Natural killer cell (primary cell): ENCODE results near the gene F5. TPM values are rescaled to one million over a fixed set of nuclear protein-coding genes. Genes with fewer than 3 reads are reported as not detected.

Experiments used
- ATAC-seq, 3 donors: fragments of 150-1000 bp in 2 of 3; fragments of 200-7000 bp in 1 of 3; cut with Tn5 transposase; 1 replicate in 1 of 3; 2 replicates in 2 of 3; pipeline ENCODE4 v1.10.0; 2021; ENCODE audit warnings: mild to moderate bottlenecking in 2 of 3, moderate library complexity in 2 of 3
- DNase-seq, 2 donors: peaks; one replicate each; pipeline versions ENCODE4 v3.0.0 to v3.0.0-alpha.2; 2013 to 2021; ENCODE audit warnings: mixed read lengths in 1 of 2
- H3K27ac ChIP-seq: one replicate; pipeline ENCODE4 v1.5.1; 2013; ENCODE audit warnings: mild to moderate bottlenecking, low read length
- H3K27me3 ChIP-seq: one replicate; pipeline ENCODE4 v1.6.1; 2013; ENCODE audit warnings: low read length; ENCODE audit not compliant: control insufficient read depth, insufficient read depth
- H3K36me3 ChIP-seq: one replicate; pipeline ENCODE4 v1.6.1; 2013; ENCODE audit warnings: low read length; ENCODE audit not compliant: control insufficient read depth, insufficient read depth
- H3K4me1 ChIP-seq: one replicate; pipeline ENCODE4 v1.6.1; 2013; ENCODE audit warnings: low read length; ENCODE audit not compliant: control insufficient read depth, insufficient read depth
- H3K4me3 ChIP-seq: one replicate; pipeline ENCODE4 v1.5.1; 2013; ENCODE audit warnings: low read length
- H3K9me3 ChIP-seq: one replicate; pipeline ENCODE4 v1.6.1; 2013; ENCODE audit warnings: low read length; ENCODE audit not compliant: control insufficient read depth, insufficient read depth
- H3K27ac Mint-ChIP-seq, 2 donors: one replicate each; pipeline ENCODE4 v1.8.0; 2022; ENCODE audit warnings: mild to moderate bottlenecking in 2 of 2, mixed read lengths in 2 of 2, moderate library complexity in 1 of 2
- H3K27me3 Mint-ChIP-seq, 2 donors: one replicate each; pipeline ENCODE4 v1.8.0; 2022; ENCODE audit warnings: low read depth in 2 of 2, mixed read lengths in 2 of 2
- H3K36me3 Mint-ChIP-seq: one replicate; pipeline ENCODE4 v1.8.0; 2022; ENCODE audit warnings: mixed read lengths
- H3K4me1 Mint-ChIP-seq, 2 donors: one replicate each; pipeline ENCODE4 v1.8.0; 2022; ENCODE audit warnings: mixed read lengths in 2 of 2
- H3K4me3 Mint-ChIP-seq: one replicate; pipeline ENCODE4 v1.8.0; 2022; ENCODE audit warnings: mild to moderate bottlenecking, moderate library complexity, mixed read lengths
- H3K9me3 Mint-ChIP-seq, 2 donors: one replicate each; pipeline ENCODE4 v1.8.0; 2022; ENCODE audit warnings: mixed read lengths in 2 of 2
- CTCF ChIP-seq: fragments of 200-600 bp; IDR thresholded peaks from one replicate; pipeline ENCODE4 v1.8.0; 2022; ENCODE audit warnings: antibody characterized with exemption
- WGBS: methylation state at CpG from one replicate; pipeline ENCODE4 v1.1.7; 2013; ENCODE audit warnings: missing lambda C conversion rate; ENCODE audit not compliant: insufficient coverage; 5-methylcytosine and 5-hydroxymethylcytosine counted together
- intact Hi-C: fragments of 100-400 bp; cut with micrococcal nuclease; formaldehyde crosslinking; loops from one replicate; pipeline ENCODE4 v1.14.2; 2022
- total RNA-seq, 4 donors: library from RNA; stranded (reverse); fragments of 120-200 nt in 1 of 4; gene quantifications; one replicate each; pipeline versions ENCODE4 v1.2.3 to v1.2.4, GENCODE V29; 2013 to 2022

Gene F5
- total RNA-seq, 3 donors from 2014 or later (not counting 1 experiment from before 2014, with no cell fraction given): 0.02 to 1.7 (median 0.45) TPM

- DNase-seq: no peak
- peaks cover 0 to 6% of the 10 kb centered on the region in 2 donors for H3K9me3 Mint-ChIP-seq
- ATAC-seq: no peak
- no peaks in the 10 kb centered on the region for H3K4me1 Mint-ChIP-seq
- no peaks in the 10 kb centered on the region for H3K36me3 ChIP-seq
- H3K36me3 Mint-ChIP-seq: peaks cover 13% of the 10 kb centered on the region
- no peak for TF ChIP-seq CTCF
- H3K4me3 Mint-ChIP-seq: no peak overlapping the region
- no peaks in the 10 kb centered on the region for H3K27me3 ChIP-seq
- H3K27ac Mint-ChIP-seq: no peak overlapping the region
- H3K4me3 ChIP-seq: no peak overlapping the region
- no peak overlapping the region for H3K27ac ChIP-seq
- no peaks in the 10 kb centered on the region for H3K9me3 ChIP-seq
- no CpG with 5 or more reads among the region's 1 CpG for WGBS
- peaks cover 34 to 40% of the 10 kb centered on the region in 2 donors for H3K27me3 Mint-ChIP-seq
- intact Hi-C loops: no loop called here
- H3K4me1 ChIP-seq: no peaks in the 10 kb centered on the region
Measured at GRCh38 chr1:169563019-169563615, 23.2 kb downstream of the F5 start.

GRCh38 chr1:169561692-169562091 is 24.6 kb downstream of the F5 start:
- H3K36me3 ChIP-seq: no peaks in the 10 kb centered on the region
- Mint-ChIP-seq H3K9me3 (peaks cover 0 to 6% of the 10 kb centered on the region in 2 donors), H3K27me3 (peaks cover 34 to 40% of the 10 kb centered on the region in 2 donors), H3K4me3 (no peak overlapping the region), H3K27ac (no peak overlapping the region), H3K36me3 (peaks cover 13% of the 10 kb centered on the region), H3K4me1 (no peaks in the 10 kb centered on the region)
- no peak for ATAC-seq
- intact Hi-C loops: no loop called here
- WGBS: no CpG with 5 or more reads among the region's 1 CpG
- no peak overlapping the region for H3K27ac ChIP-seq
- H3K27me3 ChIP-seq: no peaks in the 10 kb centered on the region
- no peaks in the 10 kb centered on the region for H3K9me3 ChIP-seq
- no peaks in the 10 kb centered on the region for H3K4me1 ChIP-seq
- no peak for DNase-seq
- H3K4me3 ChIP-seq: no peak overlapping the region
- TF ChIP-seq CTCF: no peak

DNA sequence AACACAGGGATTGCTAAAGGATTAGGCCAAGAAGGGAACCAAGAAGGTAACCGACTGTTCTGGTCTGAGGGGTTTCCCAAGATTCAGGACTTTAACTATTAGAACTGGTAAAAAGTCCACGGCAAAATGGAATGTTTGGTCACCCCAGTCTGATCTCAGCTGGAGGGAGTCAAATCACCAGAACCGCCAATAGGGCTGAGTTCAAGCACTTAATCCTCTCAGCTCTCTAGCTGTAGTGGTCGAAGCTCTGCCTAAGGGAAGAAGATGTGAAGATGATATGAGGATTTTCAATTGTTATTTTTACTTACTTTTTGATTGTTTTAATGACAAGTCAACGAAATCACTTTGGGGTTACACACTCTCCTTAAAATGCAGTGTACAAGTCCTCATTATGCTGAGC is 29.1 kb downstream of the F5 start:
- intact Hi-C loops: no loop called here
- Histone ChIP-seq H3K36me3 (no peaks in the 10 kb centered on the region), H3K27me3 (peaks cover 2% of the 10 kb centered on the region), H3K9me3 (no peaks in the 10 kb centered on the region), H3K4me3 (no peak overlapping the region), H3K27ac (no peak overlapping the region), H3K4me1 (no peaks in the 10 kb centered on the region)
- Mint-ChIP-seq H3K4me1 (no peaks in the 10 kb centered on the region), H3K27me3 (peaks cover 11 to 26% of the 10 kb centered on the region in 2 donors), H3K4me3 (no peak overlapping the region), H3K9me3 (no peaks in the 10 kb centered on the region), H3K36me3 (no peaks in the 10 kb centered on the region), H3K27ac (no peak overlapping the region)
- WGBS: 94% methylated on average over 5 of the region's 5 CpGs
- TF ChIP-seq CTCF: no peak
- DNase-seq: no peak
- ATAC-seq: no peak

DNA sequence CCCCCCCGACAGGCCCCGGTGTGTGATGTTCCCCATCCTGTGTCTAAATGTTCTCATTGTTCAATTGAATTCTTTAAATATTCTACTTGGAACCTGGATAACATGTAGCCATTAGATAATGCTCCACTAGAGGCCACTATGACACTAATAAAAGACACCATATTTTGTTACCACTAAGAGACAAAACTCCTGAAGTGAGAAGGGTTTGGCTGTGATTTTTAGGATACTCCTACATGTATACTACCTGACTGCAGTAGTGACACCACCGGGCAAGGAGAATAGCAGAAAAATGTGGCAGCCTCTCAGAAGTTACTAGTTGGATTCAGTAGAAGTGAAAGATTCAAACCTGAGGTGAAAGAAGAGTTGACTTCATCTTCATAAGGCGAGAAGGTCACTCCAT is 36.0 kb downstream of the F5 start:
- Histone ChIP-seq H3K9me3 (no peaks in the 10 kb centered on the region), H3K4me1 (no peaks in the 10 kb centered on the region), H3K4me3 (no peak overlapping the region), H3K27ac (no peak overlapping the region), H3K36me3 (no peaks in the 10 kb centered on the region), H3K27me3 (peaks cover 2% of the 10 kb centered on the region)
- peaks cover 3 to 21% of the 10 kb centered on the region in 2 donors for H3K27me3 Mint-ChIP-seq
- DNase-seq (peak in 1 of 2 donors; percentile 68), ATAC-seq (peak; percentile 44 to 78 (median 77))
- no peaks in the 10 kb centered on the region for H3K9me3 Mint-ChIP-seq
- intact Hi-C loops: loop anchor here (1.0 kb wide), 2 partner anchors 162 to 259 kb away; no protein-coding TSS in a partner anchor
- H3K4me1 Mint-ChIP-seq: peaks cover 0 to 5% of the 10 kb centered on the region in 2 donors
- WGBS: 64% methylated on average over 2 of the region's 4 CpGs
- H3K4me3 Mint-ChIP-seq: no peak overlapping the region
- H3K36me3 Mint-ChIP-seq: no peaks in the 10 kb centered on the region
- peak; percentile 59 for TF ChIP-seq CTCF
- no peak overlapping the region for H3K27ac Mint-ChIP-seq
